HEK293T (cell line): Measurements from ENCODE around the gene CDH4.

Experiments used
- CTCF ChIA-PET: fragments of 350-600 bp; formaldehyde crosslinking; extraction: SDS; loops from one replicate; lab custom pipeline; 2021; ENCODE audit warnings: antibody characterized with exemption, inconsistent platforms; lab: Yijun Ruan, JAX
- POLR2A ChIA-PET: fragments of 350-600 bp; formaldehyde crosslinking; extraction: SDS; loops from one replicate; lab custom pipeline; 2020; ENCODE audit warnings: antibody characterized with exemption, inconsistent platforms; lab: Yijun Ruan, JAX
- DNase-seq: peaks from one replicate; pipeline ENCODE4 v3.0.0; 2012; ENCODE audit warnings: mixed read lengths; ENCODE audit errors: extremely low spot score
- ARNT ChIP-seq: fragments of 450-650 bp; IDR thresholded peaks from 2 replicates; pipeline ENCODE4 v1.6.1; 2017; ENCODE audit warnings: mild to moderate bottlenecking
- BHLHE40 ChIP-seq: fragments of 450-650 bp; IDR thresholded peaks from 2 replicates; pipeline ENCODE4 v1.6.1; 2016; ENCODE audit warnings: mild to moderate bottlenecking, moderate library complexity, borderline replicate concordance
- CTBP1 ChIP-seq: fragments of 450-650 bp; IDR thresholded peaks from 2 replicates; pipeline ENCODE4 v1.6.1; 2016; ENCODE audit warnings: borderline replicate concordance
- ELF4 ChIP-seq: fragments of 450-650 bp; IDR thresholded peaks from 2 replicates; pipeline ENCODE4 v1.6.1; 2017; ENCODE audit warnings: antibody characterized with exemption
- FOXA1 ChIP-seq: fragments of 450-650 bp; IDR thresholded peaks from 2 replicates; pipeline ENCODE4 v1.6.1; 2016; ENCODE audit warnings: mild to moderate bottlenecking
- FOXK2 ChIP-seq: fragments of 450-650 bp; IDR thresholded peaks from 2 replicates; pipeline ENCODE4 v1.6.1; 2016; ENCODE audit warnings: mild to moderate bottlenecking
- FOXM1 ChIP-seq: fragments of 450-650 bp; IDR thresholded peaks from 2 replicates; pipeline ENCODE4 v1.6.1; 2017; ENCODE audit warnings: mild to moderate bottlenecking, borderline replicate concordance
- HDGF ChIP-seq: fragments of 450-650 bp; IDR thresholded peaks from 2 replicates; pipeline ENCODE4 v1.6.1; 2017; ENCODE audit warnings: antibody characterized with exemption, borderline replicate concordance
- L3MBTL2 ChIP-seq: fragments of 450-650 bp; conservative IDR thresholded peaks from 2 replicates; pipeline ENCODE4 v1.6.1; 2016; ENCODE audit warnings: mild to moderate bottlenecking
- LEF1 ChIP-seq: fragments of 450-650 bp; IDR thresholded peaks from 2 replicates; pipeline ENCODE4 v1.6.1; 2017; ENCODE audit warnings: mild to moderate bottlenecking, borderline replicate concordance
- NFRKB ChIP-seq: fragments of 450-650 bp; IDR thresholded peaks from 2 replicates; pipeline ENCODE4 v1.6.1; 2016; ENCODE audit warnings: mild to moderate bottlenecking, moderate library complexity
- SP1 ChIP-seq: fragments of 450-650 bp; IDR thresholded peaks from 2 replicates; pipeline ENCODE4 v1.6.1; 2017
- SUZ12 ChIP-seq: fragments of 450-650 bp; IDR thresholded peaks from 2 replicates; pipeline ENCODE4 v1.6.1; 2016; ENCODE audit warnings: mild to moderate bottlenecking
- TARDBP ChIP-seq: fragments of 450-650 bp; IDR thresholded peaks from 2 replicates; pipeline ENCODE4 v1.6.1; 2016
- ZNF384 ChIP-seq: fragments of 450-650 bp; IDR thresholded peaks from 2 replicates; pipeline ENCODE4 v1.6.1; 2016
- TF ChIP-seq, protein P1 (sequence below): fragments of 450-650 bp; IDR thresholded peaks from 2 replicates; pipeline ENCODE4 v1.6.1; 2016

Gene CDH4

GRCh38 chr20:61905781-61906523 lies 653.9 kb downstream of the CDH4 start:
- ChIA-PET CTCF (interaction anchor here (0.5 kb wide), 1 partner anchor 196 kb away, joined by 3 read pairs; no protein-coding TSS in a partner anchor), POLR2A (no interaction called here)
- no peak for TF ChIP-seq SP1
- no peak for TF ChIP-seq ZNF384
- TF ChIP-seq HDGF: no peak
- TF ChIP-seq FOXM1: no peak
- no peak for TF ChIP-seq ARNT
- no peak for TF ChIP-seq TARDBP
- no peak for TF ChIP-seq L3MBTL2
- TF ChIP-seq BHLHE40: no peak
- TF ChIP-seq, protein P1, sequence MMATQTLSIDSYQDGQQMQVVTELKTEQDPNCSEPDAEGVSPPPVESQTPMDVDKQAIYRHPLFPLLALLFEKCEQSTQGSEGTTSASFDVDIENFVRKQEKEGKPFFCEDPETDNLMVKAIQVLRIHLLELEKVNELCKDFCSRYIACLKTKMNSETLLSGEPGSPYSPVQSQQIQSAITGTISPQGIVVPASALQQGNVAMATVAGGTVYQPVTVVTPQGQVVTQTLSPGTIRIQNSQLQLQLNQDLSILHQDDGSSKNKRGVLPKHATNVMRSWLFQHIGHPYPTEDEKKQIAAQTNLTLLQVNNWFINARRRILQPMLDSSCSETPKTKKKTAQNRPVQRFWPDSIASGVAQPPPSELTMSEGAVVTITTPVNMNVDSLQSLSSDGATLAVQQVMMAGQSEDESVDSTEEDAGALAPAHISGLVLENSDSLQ: no peak
- TF ChIP-seq CTBP1: no peak
- no peak for TF ChIP-seq SUZ12
- TF ChIP-seq FOXK2: no peak
- no peak for TF ChIP-seq FOXA1
- TF ChIP-seq ELF4: no peak
- no peak for DNase-seq

DNA sequence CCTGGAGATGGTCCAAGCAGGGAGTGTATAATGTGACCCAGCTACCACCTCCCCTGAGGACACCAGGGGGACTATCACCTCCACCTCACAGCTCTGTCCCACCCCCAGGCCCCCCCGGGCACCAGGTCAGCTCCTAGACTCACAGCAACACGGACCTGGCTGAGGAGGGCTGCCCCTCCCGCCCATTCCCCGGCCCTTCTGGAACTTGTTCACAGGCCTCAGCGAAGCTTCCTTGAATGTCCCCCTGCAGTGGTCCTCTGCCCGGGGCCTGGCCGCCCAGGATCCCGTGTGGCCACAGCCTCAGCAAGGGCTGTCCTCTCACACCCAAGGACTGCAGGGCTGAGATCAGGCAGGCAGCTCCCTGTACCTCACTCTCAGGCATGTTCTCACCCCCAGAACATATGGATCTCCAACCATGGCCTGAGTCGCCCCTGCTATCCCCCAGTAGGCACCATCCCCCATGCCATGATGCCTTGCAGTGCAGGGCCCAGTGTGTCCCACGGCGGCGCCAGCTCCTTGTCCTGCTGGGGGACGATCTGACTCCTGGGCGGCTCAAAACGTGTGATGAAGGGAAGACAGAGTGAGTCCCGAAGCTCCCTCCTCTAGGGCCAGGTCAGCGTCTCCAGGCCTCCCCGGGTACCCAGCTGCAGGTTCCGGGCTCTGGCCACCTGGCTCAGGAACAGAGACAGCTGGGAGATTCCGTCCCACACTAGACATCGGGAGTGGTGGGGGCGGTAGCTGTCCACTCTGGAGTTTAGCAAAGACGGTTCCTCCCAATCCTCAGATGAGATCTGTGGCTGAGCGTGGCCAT lies 655.2 kb downstream of the CDH4 start:
- TF ChIP-seq NFRKB: no peak
- no peak for TF ChIP-seq FOXA1
- TF ChIP-seq SUZ12: no peak
- TF ChIP-seq TARDBP: no peak
- no peak for TF ChIP-seq SP1
- TF ChIP-seq FOXM1: no peak
- no peak for TF ChIP-seq ZNF384
- TF ChIP-seq L3MBTL2: no peak
- TF ChIP-seq, protein P1: no peak
- CTCF ChIA-PET: no interaction called here
- POLR2A ChIA-PET: interaction anchor here (0.8 kb wide), 1 partner anchor 41 kb away, joined by 3 read pairs; no protein-coding TSS in a partner anchor
- no peak for DNase-seq

DNA sequence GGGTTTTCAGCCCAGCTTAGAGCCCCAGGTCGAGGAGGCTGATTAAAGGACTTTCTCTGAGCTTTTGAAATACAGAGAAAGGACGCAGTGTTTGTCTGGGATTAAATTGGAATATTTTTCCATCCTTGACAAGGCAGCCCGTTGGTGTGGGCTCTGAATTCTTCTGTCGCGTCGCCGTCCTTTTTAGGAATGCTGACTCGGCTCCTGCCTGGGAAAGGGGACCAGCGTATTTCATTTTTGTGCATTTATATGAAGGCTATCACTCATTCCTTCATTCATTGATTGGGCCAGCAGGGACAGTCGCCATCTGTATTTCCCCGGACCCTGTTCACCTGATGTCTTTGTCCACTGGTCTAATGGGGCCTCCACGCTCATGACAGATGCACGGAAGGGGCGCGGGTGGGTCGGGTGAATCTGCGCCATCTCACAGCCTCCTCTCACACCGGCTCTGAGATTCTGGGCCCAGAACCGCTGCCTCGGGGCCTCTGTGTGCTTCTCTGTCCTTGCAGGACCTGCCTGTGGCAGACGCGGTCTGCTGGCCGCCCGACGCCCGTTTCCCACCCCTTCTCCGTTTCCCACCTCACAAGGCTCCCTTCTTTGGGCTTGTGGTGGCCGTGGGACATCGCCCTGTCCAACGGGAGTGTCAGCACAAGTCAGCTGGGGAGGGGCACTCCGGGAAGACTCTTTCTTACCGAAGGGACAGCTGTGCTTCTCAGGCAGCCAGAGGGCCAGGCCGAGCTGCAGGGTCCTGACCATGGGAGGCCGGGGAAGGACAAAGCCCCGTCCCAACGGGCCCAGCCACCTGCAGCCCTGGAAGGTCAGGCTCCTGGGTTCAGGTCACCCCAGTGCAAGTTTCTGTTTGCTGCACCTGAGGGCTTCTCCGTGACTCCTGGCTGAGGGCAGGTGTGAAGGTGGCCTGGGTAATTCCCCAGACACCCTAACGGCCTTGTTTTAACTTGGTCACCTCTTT lies 656.3 kb downstream of the CDH4 start:
- ChIA-PET POLR2A (interaction anchor here (0.8 kb wide), 1 partner anchor 42 kb away, joined by 3 read pairs; no protein-coding TSS in a partner anchor), CTCF (no interaction called here)
- TF ChIP-seq FOXA1: no peak
- TF ChIP-seq, protein P1: no peak
- TF ChIP-seq CTBP1: no peak
- no peak for TF ChIP-seq L3MBTL2
- DNase-seq: no peak

DNA sequence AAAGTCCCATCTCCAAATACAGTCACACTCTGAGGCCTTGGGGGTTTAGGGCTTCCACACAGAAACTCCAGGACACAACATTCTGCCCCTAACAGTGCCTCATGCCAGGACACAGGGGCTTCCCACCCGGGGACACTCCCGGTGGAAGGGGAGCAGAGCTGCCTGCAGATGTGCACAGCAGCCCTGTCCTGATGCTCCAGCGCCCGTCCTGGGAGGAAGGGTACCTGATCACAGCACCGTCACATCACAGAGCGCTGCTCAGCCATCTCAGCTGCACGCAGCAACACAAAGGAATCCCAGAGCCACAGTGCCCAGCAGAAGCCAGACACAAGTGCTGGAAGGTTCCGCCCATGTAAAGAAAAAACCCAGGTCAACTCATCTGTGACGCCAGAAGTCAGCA lies 657.0 kb downstream of the CDH4 start:
- TF ChIP-seq FOXM1 (no peak), FOXK2 (no peak), ELF4 (no peak), NFRKB (no peak), SUZ12 (no peak), LEF1 (no peak), BHLHE40 (no peak), ZNF384 (no peak)
- TF ChIP-seq, protein P1: no peak
- ChIA-PET CTCF (no interaction called here), POLR2A (no interaction called here)
- no peak for DNase-seq

DNA sequence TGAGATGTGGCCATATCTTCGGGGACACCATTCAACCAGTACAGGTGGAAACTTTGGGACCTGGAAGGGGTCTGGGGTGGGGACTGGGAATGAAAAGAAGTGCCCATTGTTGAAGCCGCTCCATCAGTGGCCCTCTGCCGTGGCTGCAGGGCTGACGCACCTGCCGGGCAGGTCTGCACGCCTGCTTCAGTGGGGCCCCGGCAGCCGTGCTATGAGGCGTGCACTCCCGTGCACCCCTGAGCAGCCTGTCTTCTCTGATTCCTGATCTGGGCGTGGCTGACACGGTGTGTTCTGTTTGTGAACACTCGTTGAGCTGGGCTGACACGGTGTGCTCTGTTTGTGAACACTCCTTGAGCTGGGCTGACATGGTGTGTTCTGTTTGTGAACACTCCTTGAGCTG lies 657.8 kb downstream of the CDH4 start:
- TF ChIP-seq SP1: no peak
- TF ChIP-seq SUZ12: no peak
- no peak for TF ChIP-seq FOXA1
- no peak for TF ChIP-seq CTBP1
- no peak for TF ChIP-seq L3MBTL2
- TF ChIP-seq BHLHE40: no peak
- no peak for TF ChIP-seq HDGF
- TF ChIP-seq, protein P1: no peak
- no peak for TF ChIP-seq TARDBP
- TF ChIP-seq FOXK2: no peak
- TF ChIP-seq ELF4: no peak
- TF ChIP-seq LEF1: no peak
- no peak for TF ChIP-seq ZNF384
- no peak for TF ChIP-seq ARNT
- TF ChIP-seq NFRKB: no peak
- TF ChIP-seq FOXM1: no peak
- CTCF ChIA-PET: no interaction called here
- POLR2A ChIA-PET: no interaction called here
- no peak for DNase-seq
